Measurements from ENCODE around the gene SOX30. TPM values are rescaled to one million over a fixed set of nuclear protein-coding genes. Genes with fewer than 3 reads are reported as not detected.
A peak's percentile ranks its signal among the peaks of the same experiment; 100 is the strongest.

The SOX30 gene
- total RNA-seq, 1 experiment from 2014 or later, result not detected

GRCh38 chr5:157651623-157652376, 438 bp downstream of the SOX30 start:
- no peaks in the 10 kb centered on the region for H3K9me2 ChIP-seq (replicated peaks; ENCODE audit: insufficient read depth, low read length)
- peak overlapping the region; percentile 56; the same call in 1 of the 2 replicates for H3K4me3 ChIP-seq (ENCODE audit: low read length)

GRCh38 chr5:157650991-157651611, 1.1 kb downstream of the SOX30 start:
- H3K4me1 ChIP-seq (ENCODE audit: low read length), result peaks cover 15% of the 10 kb centered on the region
- H3K4me2 ChIP-seq (ENCODE audit: low read depth, low read length, poor library complexity, severe bottlenecking), result peak overlapping the region; percentile 73
- H3K27me3 ChIP-seq (ENCODE audit: low read length), result no peaks in the 10 kb centered on the region; the same call in 1 of the 2 replicates
- H3K4me3 ChIP-seq (ENCODE audit: low read length), result no peak overlapping the region
- H4K20me1 ChIP-seq (ENCODE audit: insufficient read depth, low read depth, low read length), result no peaks in the 10 kb centered on the region
- H3K79me2 ChIP-seq (ENCODE audit: low read length), result no peaks in the 10 kb centered on the region
- H3K9me3 ChIP-seq (ENCODE audit: low read length), result no peaks in the 10 kb centered on the region
- H3K36me3 ChIP-seq (ENCODE audit: insufficient read depth, low read length), result no peaks in the 10 kb centered on the region
- H3K27ac ChIP-seq (ENCODE audit: low read length), result no peak overlapping the region
- DNase-seq, result no peak
- no peak overlapping the region for H2AFZ ChIP-seq (ENCODE audit: low read length)
- H3K9me2 ChIP-seq (replicated peaks; ENCODE audit: insufficient read depth, low read length), result no peaks in the 10 kb centered on the region
- no peak overlapping the region; the same call in 1 of the 2 replicates for H3K9ac ChIP-seq (ENCODE audit: low read length)

More at GRCh38 chr5:157651623-157652376, 438 bp downstream of the SOX30 start:
- Histone ChIP-seq H3K36me3 (ENCODE audit: insufficient read depth, low read length) (no peaks in the 10 kb centered on the region), H3K4me1 (ENCODE audit: low read length) (peaks cover 9% of the 10 kb centered on the region), H3K27ac (ENCODE audit: low read length) (no peak overlapping the region), H3K9me3 (ENCODE audit: low read length) (no peaks in the 10 kb centered on the region), H2AFZ (ENCODE audit: low read length) (peak overlapping the region; percentile 94), H3K27me3 (ENCODE audit: low read length) (no peaks in the 10 kb centered on the region; the same call in 1 of the 2 replicates), H3K4me2 (ENCODE audit: low read depth, low read length, poor library complexity, severe bottlenecking) (peak overlapping the region; percentile 73), H4K20me1 (ENCODE audit: insufficient read depth, low read depth, low read length) (no peaks in the 10 kb centered on the region), H3K9ac (ENCODE audit: low read length) (peak overlapping the region; percentile 50), H3K79me2 (ENCODE audit: low read length) (no peaks in the 10 kb centered on the region)
- peak; percentile 93 for DNase-seq

GRCh38 chr5:157649101-157649500, 3.1 kb downstream of the SOX30 start:
- Histone ChIP-seq H3K9me2 (replicated peaks; ENCODE audit: insufficient read depth, low read length) (no peaks in the 10 kb centered on the region), H2AFZ (ENCODE audit: low read length) (no peak overlapping the region), H3K79me2 (ENCODE audit: low read length) (no peaks in the 10 kb centered on the region), H3K4me1 (ENCODE audit: low read length) (peaks cover 19% of the 10 kb centered on the region), H3K4me3 (ENCODE audit: low read length) (no peak overlapping the region), H3K27ac (ENCODE audit: low read length) (no peak overlapping the region), H3K9me3 (ENCODE audit: low read length) (no peaks in the 10 kb centered on the region), H3K36me3 (ENCODE audit: insufficient read depth, low read length) (no peaks in the 10 kb centered on the region), H3K27me3 (ENCODE audit: low read length) (no peaks in the 10 kb centered on the region; the same call in 1 of the 2 replicates), H3K4me2 (ENCODE audit: low read depth, low read length, poor library complexity, severe bottlenecking) (no peak overlapping the region), H3K9ac (ENCODE audit: low read length) (no peak overlapping the region), H4K20me1 (ENCODE audit: insufficient read depth, low read depth, low read length) (no peaks in the 10 kb centered on the region)
- no peak for DNase-seq

GRCh38 chr5:157648275-157648990, 3.8 kb downstream of the SOX30 start:
- no peak overlapping the region for H3K9ac ChIP-seq (ENCODE audit: low read length)
- no peak overlapping the region for H3K4me2 ChIP-seq (ENCODE audit: low read depth, low read length, poor library complexity, severe bottlenecking)
- H3K4me1 ChIP-seq (ENCODE audit: low read length), result peaks cover 19% of the 10 kb centered on the region
- H3K36me3 ChIP-seq (ENCODE audit: insufficient read depth, low read length), result no peaks in the 10 kb centered on the region
- H3K4me3 ChIP-seq (ENCODE audit: low read length), result no peak overlapping the region
- H3K79me2 ChIP-seq (ENCODE audit: low read length), result no peaks in the 10 kb centered on the region
- no peak overlapping the region for H3K27ac ChIP-seq (ENCODE audit: low read length)
- H3K9me3 ChIP-seq (ENCODE audit: low read length), result no peaks in the 10 kb centered on the region
- DNase-seq, result peak; percentile 29
- no peaks in the 10 kb centered on the region; the same call in 1 of the 2 replicates for H3K27me3 ChIP-seq (ENCODE audit: low read length)
- H2AFZ ChIP-seq (ENCODE audit: low read length), result no peak overlapping the region
- H4K20me1 ChIP-seq (ENCODE audit: insufficient read depth, low read depth, low read length), result no peaks in the 10 kb centered on the region
- no peaks in the 10 kb centered on the region for H3K9me2 ChIP-seq (replicated peaks; ENCODE audit: insufficient read depth, low read length)

- no peak overlapping the region for H3K9ac ChIP-seq (ENCODE audit: low read length)
- H3K27ac ChIP-seq (ENCODE audit: low read length), result no peak overlapping the region
- H3K4me1 ChIP-seq (ENCODE audit: low read length), result no peaks in the 10 kb centered on the region
- no peak overlapping the region for H2AFZ ChIP-seq (ENCODE audit: low read length)
- no peaks in the 10 kb centered on the region for H3K27me3 ChIP-seq (ENCODE audit: low read length)
- no peaks in the 10 kb centered on the region for H3K9me2 ChIP-seq (replicated peaks; ENCODE audit: insufficient read depth, low read length)
- no peaks in the 10 kb centered on the region for H3K36me3 ChIP-seq (ENCODE audit: insufficient read depth, low read length)
- H3K9me3 ChIP-seq (ENCODE audit: low read length), result no peaks in the 10 kb centered on the region
- no peak overlapping the region for H3K4me3 ChIP-seq (ENCODE audit: low read length)
- H4K20me1 ChIP-seq (ENCODE audit: insufficient read depth, low read depth, low read length), result no peaks in the 10 kb centered on the region
- DNase-seq, result no peak
- no peak overlapping the region for H3K4me2 ChIP-seq (ENCODE audit: low read depth, low read length, poor library complexity, severe bottlenecking)
- no peaks in the 10 kb centered on the region for H3K79me2 ChIP-seq (ENCODE audit: low read length)
These were observed 11.7 kb downstream of the SOX30 start for GRCh38 chr5:157640406-157641066.

GRCh38 chr5:157630341-157630740, 21.9 kb downstream of the SOX30 start:
- no peak for DNase-seq
- H3K27ac ChIP-seq (ENCODE audit: low read length), result no peak overlapping the region
- no peaks in the 10 kb centered on the region for H3K9me3 ChIP-seq (ENCODE audit: low read length)
- no peaks in the 10 kb centered on the region for H3K36me3 ChIP-seq (ENCODE audit: insufficient read depth, low read length)
- no peaks in the 10 kb centered on the region for H3K27me3 ChIP-seq (ENCODE audit: low read length)
- H3K9ac ChIP-seq (ENCODE audit: low read length), result no peak overlapping the region
- no peak overlapping the region for H3K4me2 ChIP-seq (ENCODE audit: low read depth, low read length, poor library complexity, severe bottlenecking)
- no peak overlapping the region for H3K4me3 ChIP-seq (ENCODE audit: low read length)
- H4K20me1 ChIP-seq (ENCODE audit: insufficient read depth, low read depth, low read length), result no peaks in the 10 kb centered on the region
- no peaks in the 10 kb centered on the region for H3K79me2 ChIP-seq (ENCODE audit: low read length)
- no peak overlapping the region for H2AFZ ChIP-seq (ENCODE audit: low read length)
- peaks cover 4% of the 10 kb centered on the region for H3K4me1 ChIP-seq (ENCODE audit: low read length)
- no peaks in the 10 kb centered on the region for H3K9me2 ChIP-seq (replicated peaks; ENCODE audit: insufficient read depth, low read length)

- no peaks in the 10 kb centered on the region for H3K9me3 ChIP-seq (ENCODE audit: low read length)
- no peak overlapping the region for H3K27ac ChIP-seq (ENCODE audit: low read length)
- no peaks in the 10 kb centered on the region for H3K36me3 ChIP-seq (ENCODE audit: insufficient read depth, low read length)
- H3K9ac ChIP-seq (ENCODE audit: low read length), result no peak overlapping the region
- no peak for DNase-seq
- H3K4me2 ChIP-seq (ENCODE audit: low read depth, low read length, poor library complexity, severe bottlenecking), result no peak overlapping the region
- H3K4me3 ChIP-seq (ENCODE audit: low read length), result no peak overlapping the region
- peaks cover 4% of the 10 kb centered on the region for H3K4me1 ChIP-seq (ENCODE audit: low read length)
- no peak overlapping the region for H2AFZ ChIP-seq (ENCODE audit: low read length)
- H4K20me1 ChIP-seq (ENCODE audit: insufficient read depth, low read depth, low read length), result no peaks in the 10 kb centered on the region
- H3K9me2 ChIP-seq (replicated peaks; ENCODE audit: insufficient read depth, low read length), result no peaks in the 10 kb centered on the region
- H3K27me3 ChIP-seq (ENCODE audit: low read length), result no peaks in the 10 kb centered on the region
- no peaks in the 10 kb centered on the region for H3K79me2 ChIP-seq (ENCODE audit: low read length)
These were observed 25.4 kb downstream of the SOX30 start for GRCh38 chr5:157626831-157627230.
